Ovary (tissue), 3 donors: ENCODE results near the gene TTC7B.

ENCODE experiments used
- EP300 ChIP-seq: sonication (generic); formaldehyde crosslinking; IDR thresholded peaks from one replicate; pipeline ENCODE4 v1.6.1; 2017; ENCODE audit warnings: antibody characterized with exemption
- POLR2A ChIP-seq: fragments of 450-650 bp; IDR thresholded peaks from one replicate; pipeline ENCODE4 v1.6.1; 2017; ENCODE audit warnings: antibody characterized with exemption, mild to moderate bottlenecking, moderate library complexity
- TF ChIP-seq, protein P1 (sequence below), 3 donors: fragments of 450-650 bp in 2 of 3; fragments of 200-600 bp in 1 of 3; IDR thresholded peaks; one replicate each; pipeline versions ENCODE4 v1.5.1 to v1.8.0; 2016 to 2022; ENCODE audit warnings: antibody characterized with exemption in 3 of 3, mild to moderate bottlenecking in 1 of 3
- donor health status: DM: no; HTN: no; CAD: no.

- TF ChIP-seq, protein P1, sequence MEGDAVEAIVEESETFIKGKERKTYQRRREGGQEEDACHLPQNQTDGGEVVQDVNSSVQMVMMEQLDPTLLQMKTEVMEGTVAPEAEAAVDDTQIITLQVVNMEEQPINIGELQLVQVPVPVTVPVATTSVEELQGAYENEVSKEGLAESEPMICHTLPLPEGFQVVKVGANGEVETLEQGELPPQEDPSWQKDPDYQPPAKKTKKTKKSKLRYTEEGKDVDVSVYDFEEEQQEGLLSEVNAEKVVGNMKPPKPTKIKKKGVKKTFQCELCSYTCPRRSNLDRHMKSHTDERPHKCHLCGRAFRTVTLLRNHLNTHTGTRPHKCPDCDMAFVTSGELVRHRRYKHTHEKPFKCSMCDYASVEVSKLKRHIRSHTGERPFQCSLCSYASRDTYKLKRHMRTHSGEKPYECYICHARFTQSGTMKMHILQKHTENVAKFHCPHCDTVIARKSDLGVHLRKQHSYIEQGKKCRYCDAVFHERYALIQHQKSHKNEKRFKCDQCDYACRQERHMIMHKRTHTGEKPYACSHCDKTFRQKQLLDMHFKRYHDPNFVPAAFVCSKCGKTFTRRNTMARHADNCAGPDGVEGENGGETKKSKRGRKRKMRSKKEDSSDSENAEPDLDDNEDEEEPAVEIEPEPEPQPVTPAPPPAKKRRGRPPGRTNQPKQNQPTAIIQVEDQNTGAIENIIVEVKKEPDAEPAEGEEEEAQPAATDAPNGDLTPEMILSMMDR (IDR thresholded peaks at IDR 0.05): no peak
- TF ChIP-seq EP300: no peak
- TF ChIP-seq POLR2A: no peak
Observed at GRCh38 chr14:90836692-90837063, 20.4 kb upstream of the TTC7B start.
